ENCODE measurements around the gene CCL19. TPM values are rescaled to one million over a fixed set of nuclear protein-coding genes. Genes with fewer than 3 reads are reported as not detected.

The CCL19 gene
- total RNA-seq, 4 donors from 2014 or later, result 0.57 to 0.71 TPM; not detected in 2

DNA sequence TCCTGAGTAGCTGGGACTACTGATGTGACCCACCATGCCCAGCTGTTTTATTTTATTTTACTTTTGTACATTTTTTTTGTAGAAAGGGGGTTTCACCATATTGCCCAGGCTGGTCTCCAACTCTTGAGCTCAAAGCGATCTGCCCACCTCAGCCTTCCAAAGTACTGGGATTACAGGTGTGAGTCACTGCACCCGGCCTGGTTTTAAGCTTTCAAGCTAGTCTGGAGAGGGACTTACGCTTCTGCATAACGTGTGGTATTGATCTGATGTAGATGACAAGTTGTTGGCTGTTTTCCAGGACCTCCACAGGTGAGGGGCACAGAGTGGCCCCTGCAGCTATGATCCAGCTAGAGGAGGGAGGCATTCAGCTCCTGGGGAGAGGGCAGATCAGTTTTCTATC lies 25.6 kb upstream of the CCL19 start:
- DNase-seq (ENCODE audit: extremely low spot score), result no peak
- Histone ChIP-seq H3K36me3 (no peaks in the 10 kb centered on the region), H3K27me3 (no peaks in the 10 kb centered on the region), H3K4me1 (peaks cover 4 to 8% (median 6%) of the 10 kb centered on the region in 4 donors), H3K9me3 (no peaks in the 10 kb centered on the region), H3K27ac (replicated peaks in 1 of 4) (no peak overlapping the region), H3K4me3 (no peak overlapping the region)
- no peak for TF ChIP-seq POLR2A (IDR thresholded peaks at IDR 0.05; ENCODE audit: low read depth)
- TF ChIP-seq EP300 (IDR thresholded peaks at IDR 0.05), result no peak
- TF ChIP-seq POLR2AphosphoS5 (IDR thresholded peaks at IDR 0.05), result no peak
- TF ChIP-seq, protein P1, sequence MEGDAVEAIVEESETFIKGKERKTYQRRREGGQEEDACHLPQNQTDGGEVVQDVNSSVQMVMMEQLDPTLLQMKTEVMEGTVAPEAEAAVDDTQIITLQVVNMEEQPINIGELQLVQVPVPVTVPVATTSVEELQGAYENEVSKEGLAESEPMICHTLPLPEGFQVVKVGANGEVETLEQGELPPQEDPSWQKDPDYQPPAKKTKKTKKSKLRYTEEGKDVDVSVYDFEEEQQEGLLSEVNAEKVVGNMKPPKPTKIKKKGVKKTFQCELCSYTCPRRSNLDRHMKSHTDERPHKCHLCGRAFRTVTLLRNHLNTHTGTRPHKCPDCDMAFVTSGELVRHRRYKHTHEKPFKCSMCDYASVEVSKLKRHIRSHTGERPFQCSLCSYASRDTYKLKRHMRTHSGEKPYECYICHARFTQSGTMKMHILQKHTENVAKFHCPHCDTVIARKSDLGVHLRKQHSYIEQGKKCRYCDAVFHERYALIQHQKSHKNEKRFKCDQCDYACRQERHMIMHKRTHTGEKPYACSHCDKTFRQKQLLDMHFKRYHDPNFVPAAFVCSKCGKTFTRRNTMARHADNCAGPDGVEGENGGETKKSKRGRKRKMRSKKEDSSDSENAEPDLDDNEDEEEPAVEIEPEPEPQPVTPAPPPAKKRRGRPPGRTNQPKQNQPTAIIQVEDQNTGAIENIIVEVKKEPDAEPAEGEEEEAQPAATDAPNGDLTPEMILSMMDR (IDR thresholded peaks at IDR 0.05), result no peak
- 73% methylated on average over 4 of the region's 4 CpGs for WGBS
- intact Hi-C loops (cut with DNase I), result no loop called here

GRCh38 chr9:34715639-34716215 lies 24.7 kb upstream of the CCL19 start:
- no peak for DNase-seq (ENCODE audit: extremely low spot score)
- no peak for TF ChIP-seq EP300 (IDR thresholded peaks at IDR 0.05)
- no peak for TF ChIP-seq POLR2AphosphoS5 (IDR thresholded peaks at IDR 0.05)
- TF ChIP-seq POLR2A (IDR thresholded peaks at IDR 0.05; ENCODE audit: low read depth), result no peak
- TF ChIP-seq, protein P1 (IDR thresholded peaks at IDR 0.05), result no peak
- H3K9me3 ChIP-seq, result no peaks in the 10 kb centered on the region
- intact Hi-C loops (cut with DNase I), result no loop called here
- no peaks in the 10 kb centered on the region for H3K27me3 ChIP-seq
- 95% methylated on average over 7 of the region's 7 CpGs for WGBS
- H3K4me3 ChIP-seq, result no peak overlapping the region
- no peak overlapping the region for H3K27ac ChIP-seq (replicated peaks in 1 of 4)
- no peaks in the 10 kb centered on the region for H3K36me3 ChIP-seq
- peaks cover 4 to 8% (median 6%) of the 10 kb centered on the region in 4 donors for H3K4me1 ChIP-seq

GRCh38 chr9:34714007-34714406 lies 22.9 kb upstream of the CCL19 start:
- intact Hi-C loops (cut with DNase I), result no loop called here
- H3K27me3 ChIP-seq, result no peaks in the 10 kb centered on the region
- TF ChIP-seq POLR2AphosphoS5 (IDR thresholded peaks at IDR 0.05), result no peak
- TF ChIP-seq, protein P1 (IDR thresholded peaks at IDR 0.05), result no peak
- no peak for TF ChIP-seq EP300 (IDR thresholded peaks at IDR 0.05)
- no peak for TF ChIP-seq POLR2A (IDR thresholded peaks at IDR 0.05; ENCODE audit: low read depth)

DNA sequence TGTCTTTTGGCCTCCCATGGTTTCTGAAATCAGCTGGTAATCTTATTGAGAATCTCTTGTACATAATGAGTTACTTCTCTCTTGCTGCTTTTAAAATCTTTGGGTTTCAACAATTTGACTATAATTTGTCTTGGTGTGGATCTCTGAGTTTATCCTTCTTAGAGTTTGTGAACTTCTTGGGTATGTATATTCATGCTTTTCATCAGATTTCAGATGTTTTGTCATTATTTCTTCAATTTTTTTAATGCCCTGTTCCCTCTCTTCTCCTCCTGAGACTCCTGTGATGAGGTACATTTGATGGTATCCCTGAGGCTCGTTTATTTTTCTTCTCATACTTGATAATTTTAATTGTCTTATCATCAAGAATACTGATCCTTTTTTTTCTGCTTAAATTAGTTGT lies 21.1 kb upstream of the CCL19 start:
- Histone ChIP-seq H3K36me3 (no peaks in the 10 kb centered on the region), H3K4me3 (no peak overlapping the region), H3K4me1 (peaks cover 0 to 10% (median 7%) of the 10 kb centered on the region in 4 donors), H3K27ac (replicated peaks in 1 of 4) (no peak overlapping the region), H3K27me3 (no peaks in the 10 kb centered on the region), H3K9me3 (no peaks in the 10 kb centered on the region)
- intact Hi-C loops (cut with DNase I), result no loop called here
- 73% methylated on average over 1 of the region's 1 CpG for WGBS
- no peak for DNase-seq (ENCODE audit: extremely low spot score)
- TF ChIP-seq, protein P1 (IDR thresholded peaks at IDR 0.05), result no peak
- TF ChIP-seq POLR2A (IDR thresholded peaks at IDR 0.05; ENCODE audit: low read depth) (no peak), POLR2AphosphoS5 (IDR thresholded peaks at IDR 0.05) (no peak), EP300 (IDR thresholded peaks at IDR 0.05) (no peak)

More at GRCh38 chr9:34714007-34714406, 22.9 kb upstream of the CCL19 start:
- Histone ChIP-seq H3K4me1 (peaks cover 8 to 16% (median 11%) of the 10 kb centered on the region in 4 donors), H3K9me3 (no peaks in the 10 kb centered on the region), H3K4me3 (no peak overlapping the region), H3K27ac (replicated peaks in 1 of 4) (no peak overlapping the region), H3K36me3 (no peaks in the 10 kb centered on the region)
- no peak for DNase-seq (ENCODE audit: extremely low spot score)

DNA sequence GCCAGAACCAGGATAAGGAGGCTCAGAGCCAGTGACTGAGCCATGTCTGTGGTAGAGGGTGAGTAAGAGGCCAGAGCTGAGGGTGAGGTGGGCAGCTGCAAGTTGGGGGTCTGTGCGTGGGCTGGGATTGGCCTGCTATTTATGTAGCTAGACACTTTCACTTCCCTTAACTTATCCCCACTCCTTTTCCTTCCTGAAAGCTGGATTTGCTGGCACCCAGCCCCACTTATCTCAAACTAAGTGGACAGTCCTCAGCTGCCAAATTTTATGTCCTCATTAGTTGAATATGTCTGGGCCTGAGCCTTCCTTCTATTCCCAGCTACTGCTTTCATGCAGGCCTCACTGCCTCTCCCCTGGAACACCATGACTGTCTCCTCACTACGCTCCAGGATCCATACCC lies 18.9 kb upstream of the CCL19 start, which contains the start of gene CCL21:
CCL21 (minus strand) TSS at position 114 of the 400 bp plus-strand sequence; CDS start at position 44, 70 bp downstream.
- TF ChIP-seq POLR2AphosphoS5 (IDR thresholded peaks at IDR 0.05) (no peak), EP300 (IDR thresholded peaks at IDR 0.05) (no peak), POLR2A (IDR thresholded peaks at IDR 0.05; ENCODE audit: low read depth) (no peak)
- TF ChIP-seq, protein P1 (IDR thresholded peaks at IDR 0.05), result no peak
- no peak for DNase-seq (ENCODE audit: extremely low spot score)
- Histone ChIP-seq H3K36me3 (no peaks in the 10 kb centered on the region), H3K4me3 (no peak within 1 kb of the TSS), H3K27me3 (no peaks in the 10 kb centered on the region), H3K9me3 (no peaks in the 10 kb centered on the region), H3K27ac (replicated peaks in 1 of 4) (no peak within 1 kb of the TSS), H3K4me1 (peaks cover 0 to 10% (median 7%) of the 10 kb centered on the region in 4 donors)
- intact Hi-C loops (cut with DNase I), result no loop called here
- 88% methylated on average over 2 of the region's 2 CpGs for WGBS

Data from esophagus muscularis mucosa (tissue), 4 donors.